Left lung (tissue), 10 donors: ENCODE results near the gene CETP. TPM values are rescaled to one million over a fixed set of nuclear protein-coding genes. Genes with fewer than 3 reads are reported as not detected.
"Not testable (repeated sequence)": the region's sequence is repeated elsewhere in the genome, so short reads cannot be mapped to it uniquely, and the experiment has no call there.

Experiments
- ATAC-seq: fragments of 200-7000 bp; cut with Tn5 transposase; one replicate; pipeline ENCODE4 v1.9.1; 2020; ENCODE audit warnings: moderate library complexity
- DNase-seq, 4 donors: peaks; one replicate each; pipeline ENCODE4 v3.0.0-alpha.2; 2013 to 2020
- H3K27ac ChIP-seq, 2 donors: fragments of 200-600 bp; sonication (generic) in 1 of 2; one replicate each; pipeline versions ENCODE4 v1.5.0 to v1.8.0; 2020 to 2021
- H3K27me3 ChIP-seq, 2 donors: fragments of 200-600 bp; sonication (generic) in 1 of 2; one replicate each; pipeline versions ENCODE4 v1.5.0 to v1.8.0; 2020 to 2021
- H3K36me3 ChIP-seq, 2 donors: fragments of 200-600 bp; sonication (generic) in 1 of 2; one replicate each; pipeline versions ENCODE4 v1.5.0 to v1.8.0; 2020 to 2021
- H3K4me1 ChIP-seq, 2 donors: fragments of 200-600 bp; one replicate each; pipeline ENCODE4 v1.8.0; 2021
- H3K4me3 ChIP-seq, 2 donors: fragments of 200-600 bp; sonication (generic) in 1 of 2; one replicate each; pipeline versions ENCODE4 v1.5.0 to v1.8.0; 2020 to 2021; ENCODE audit warnings: mild to moderate bottlenecking in 1 of 2
- H3K9me3 ChIP-seq, 2 donors: fragments of 200-600 bp; sonication (generic) in 1 of 2; one replicate each; pipeline versions ENCODE4 v1.5.0 to v1.8.0; 2020 to 2021
- intact Hi-C, 2 donors: fragments of 100-400 bp; cut with DNase I; formaldehyde crosslinking; loops; one replicate each; pipeline versions ENCODE4 v1.11.2 to v1.14.2; 2022
- polyA plus RNA-seq, 6 donors: library from polyadenylated mRNA; unstranded; fragments of 120-200 nt; gene quantifications; one replicate each; pipeline ENCODE4 v1.2.1, GENCODE V29; 2013; ENCODE audit not compliant: insufficient read length in 6 of 6
- total RNA-seq, 2 donors: library from RNA; stranded (reverse); fragmentation: NEBNext Ultra II Directional; extraction: Animal tissue kit (Norgen Biotek cat#: 25700); gene quantifications; one replicate each; pipeline ENCODE4 v1.2.1, GENCODE V29; 2021
- TF ChIP-seq, protein P1 (sequence below), 2 donors: fragments of 200-600 bp; sonication (generic) in 1 of 2; IDR thresholded peaks; one replicate each; pipeline versions ENCODE4 v1.5.0 to v1.8.0; 2021; ENCODE audit warnings: antibody characterized with exemption in 2 of 2
- donor health status: DM: no; HTN: yes; CAD: no.
- donor health status: DM: no; HTN: no; CAD: no.

Gene CETP
- total and polyA plus RNA-seq, 8 donors = 0.58 to 15.2 (median 12.8) TPM

DNA sequence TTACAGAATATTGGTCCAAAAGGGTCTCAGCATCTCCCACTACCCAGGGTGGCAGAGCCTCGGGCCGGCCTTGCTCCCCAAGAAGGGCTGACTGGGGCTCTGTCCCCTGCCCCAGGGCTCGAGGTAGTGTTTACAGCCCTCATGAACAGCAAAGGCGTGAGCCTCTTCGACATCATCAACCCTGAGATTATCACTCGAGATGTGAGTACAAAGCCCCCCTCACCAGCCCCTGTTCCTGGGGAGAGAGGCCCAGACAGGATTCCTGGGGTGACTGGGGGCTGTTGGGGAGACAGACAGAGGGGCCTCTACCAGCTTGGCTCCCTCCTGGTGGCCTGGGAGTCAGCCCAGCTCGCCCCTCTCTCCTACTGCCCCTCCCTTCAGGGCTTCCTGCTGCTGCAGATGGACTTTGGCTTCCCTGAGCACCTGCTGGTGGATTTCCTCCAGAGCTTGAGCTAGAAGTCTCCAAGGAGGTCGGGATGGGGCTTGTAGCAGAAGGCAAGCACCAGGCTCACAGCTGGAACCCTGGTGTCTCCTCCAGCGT, 21.5 kb downstream of the CETP start:
- TF ChIP-seq, protein P1, sequence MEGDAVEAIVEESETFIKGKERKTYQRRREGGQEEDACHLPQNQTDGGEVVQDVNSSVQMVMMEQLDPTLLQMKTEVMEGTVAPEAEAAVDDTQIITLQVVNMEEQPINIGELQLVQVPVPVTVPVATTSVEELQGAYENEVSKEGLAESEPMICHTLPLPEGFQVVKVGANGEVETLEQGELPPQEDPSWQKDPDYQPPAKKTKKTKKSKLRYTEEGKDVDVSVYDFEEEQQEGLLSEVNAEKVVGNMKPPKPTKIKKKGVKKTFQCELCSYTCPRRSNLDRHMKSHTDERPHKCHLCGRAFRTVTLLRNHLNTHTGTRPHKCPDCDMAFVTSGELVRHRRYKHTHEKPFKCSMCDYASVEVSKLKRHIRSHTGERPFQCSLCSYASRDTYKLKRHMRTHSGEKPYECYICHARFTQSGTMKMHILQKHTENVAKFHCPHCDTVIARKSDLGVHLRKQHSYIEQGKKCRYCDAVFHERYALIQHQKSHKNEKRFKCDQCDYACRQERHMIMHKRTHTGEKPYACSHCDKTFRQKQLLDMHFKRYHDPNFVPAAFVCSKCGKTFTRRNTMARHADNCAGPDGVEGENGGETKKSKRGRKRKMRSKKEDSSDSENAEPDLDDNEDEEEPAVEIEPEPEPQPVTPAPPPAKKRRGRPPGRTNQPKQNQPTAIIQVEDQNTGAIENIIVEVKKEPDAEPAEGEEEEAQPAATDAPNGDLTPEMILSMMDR (IDR thresholded peaks at IDR 0.05) = no peak
- ATAC-seq = no peak
- H3K36me3 ChIP-seq = peaks cover 0 to 9% of the 10 kb centered on the region in 2 donors
- H3K27me3 ChIP-seq = no peaks in the 10 kb centered on the region
- no peak overlapping the region for H3K27ac ChIP-seq
- H3K4me3 ChIP-seq = no peak overlapping the region
- peaks cover 9 to 67% of the 10 kb centered on the region in 2 donors for H3K4me1 ChIP-seq
- no peaks in the 10 kb centered on the region for H3K9me3 ChIP-seq
- no peak for DNase-seq
- intact Hi-C loops = no loop called here

DNA sequence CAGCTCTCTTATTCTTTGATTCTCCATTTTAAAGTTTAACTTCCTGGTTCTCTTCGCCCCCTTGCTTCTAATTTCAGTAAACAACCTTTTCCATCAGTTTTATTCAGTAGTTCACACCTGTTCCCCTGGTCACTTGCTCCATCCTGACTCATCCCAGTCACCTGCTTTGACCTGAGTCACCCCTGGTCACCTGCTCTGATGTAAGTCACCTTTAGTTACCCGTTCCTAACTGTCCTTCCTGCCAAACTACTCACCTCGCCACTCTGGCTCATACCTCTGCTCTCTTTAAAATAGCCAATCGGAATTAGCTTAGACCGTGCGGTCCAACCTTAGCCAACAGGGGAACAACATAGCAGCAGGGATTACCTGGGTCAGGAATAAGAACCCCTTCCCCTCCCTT, 22.9 kb downstream of the CETP start:
- Histone ChIP-seq H3K4me1 (peaks cover 14 to 61% of the 10 kb centered on the region in 2 donors), H3K27ac (peak overlapping the region in 1 of 2 donors; percentile 45), H3K36me3 (peaks cover 0 to 9% of the 10 kb centered on the region in 2 donors), H3K9me3 (no peaks in the 10 kb centered on the region), H3K4me3 (no peak overlapping the region), H3K27me3 (no peaks in the 10 kb centered on the region)
- TF ChIP-seq, protein P1 (IDR thresholded peaks at IDR 0.05) = no peak
- intact Hi-C loops = no loop called here
- ATAC-seq (no peak), DNase-seq (no peak)

DNA sequence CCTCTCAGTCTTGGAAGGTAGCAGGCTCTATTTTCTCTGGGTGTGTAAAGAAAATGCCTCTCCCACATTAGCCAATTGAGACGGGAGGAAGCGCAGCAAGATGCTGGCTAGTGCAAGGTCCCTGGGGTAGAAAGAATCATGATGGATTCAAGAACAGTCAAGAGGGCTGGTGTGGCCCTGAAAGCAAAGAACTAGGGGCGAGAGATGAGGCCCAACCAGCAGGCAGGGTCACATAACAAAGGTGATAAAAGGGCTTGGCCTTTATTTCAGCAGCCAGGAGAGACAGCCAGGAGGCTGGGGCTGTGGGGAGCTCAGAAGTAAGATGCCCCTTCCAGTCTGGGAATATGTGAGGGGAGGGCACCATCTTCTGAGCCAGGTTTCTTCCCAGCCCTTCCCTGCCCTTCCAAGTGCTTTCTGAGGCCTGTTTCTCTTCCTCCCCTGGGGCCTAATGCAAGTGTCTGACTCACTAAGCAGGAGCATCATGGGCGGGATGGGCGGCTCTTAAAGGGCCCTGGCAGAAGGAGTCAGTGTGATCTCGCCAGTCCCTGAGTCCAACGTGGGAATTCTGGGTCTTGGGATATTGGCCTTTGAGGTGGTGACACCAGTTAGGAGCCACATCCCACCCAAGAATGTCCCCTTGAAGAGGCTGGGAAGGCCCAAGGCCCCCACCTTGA, 23.7 kb downstream of the CETP start:
- TF ChIP-seq, protein P1 (IDR thresholded peaks at IDR 0.05) = no peak
- H3K9me3 ChIP-seq = no peaks in the 10 kb centered on the region
- DNase-seq (peak in 2 of 4 donors; percentile 71 to 84), ATAC-seq (peak; percentile 45)
- H3K36me3 ChIP-seq = peaks cover 0 to 9% of the 10 kb centered on the region in 2 donors
- H3K27ac ChIP-seq = peak overlapping the region; percentile 30 to 45
- peaks cover 21 to 61% of the 10 kb centered on the region in 2 donors for H3K4me1 ChIP-seq
- no peaks in the 10 kb centered on the region for H3K27me3 ChIP-seq
- intact Hi-C loops = no loop called here
- no peak overlapping the region for H3K4me3 ChIP-seq

DNA sequence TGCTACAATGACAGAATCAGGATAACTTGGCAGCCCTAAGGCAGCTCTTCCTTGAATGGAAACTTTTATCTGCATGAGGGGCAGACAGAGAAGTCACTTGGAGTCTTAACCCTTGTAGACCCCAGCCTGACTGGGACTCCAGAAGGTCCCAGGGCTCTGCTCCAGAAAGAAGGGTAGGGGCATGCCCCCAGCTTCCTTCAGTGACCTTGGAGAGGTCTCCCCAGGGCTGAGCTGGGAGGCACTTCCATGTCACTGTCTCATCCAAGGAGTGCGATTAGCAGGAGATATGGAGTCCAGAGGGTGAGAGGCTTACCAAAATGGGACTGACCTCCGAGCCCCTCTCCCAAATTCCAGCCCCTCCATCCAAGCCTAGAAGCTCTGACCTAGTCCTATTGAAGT, 24.2 kb downstream of the CETP start:
- Histone ChIP-seq H3K36me3 (peaks cover 0 to 9% of the 10 kb centered on the region in 2 donors), H3K4me3 (no peak overlapping the region), H3K27me3 (no peaks in the 10 kb centered on the region), H3K27ac (peak overlapping the region in 1 of 2 donors; percentile 45), H3K4me1 (peaks cover 26 to 66% of the 10 kb centered on the region in 2 donors), H3K9me3 (no peaks in the 10 kb centered on the region)
- no peak for DNase-seq
- intact Hi-C loops = no loop called here
- ATAC-seq = no peak
- TF ChIP-seq, protein P1 (IDR thresholded peaks at IDR 0.05) = no peak

DNA sequence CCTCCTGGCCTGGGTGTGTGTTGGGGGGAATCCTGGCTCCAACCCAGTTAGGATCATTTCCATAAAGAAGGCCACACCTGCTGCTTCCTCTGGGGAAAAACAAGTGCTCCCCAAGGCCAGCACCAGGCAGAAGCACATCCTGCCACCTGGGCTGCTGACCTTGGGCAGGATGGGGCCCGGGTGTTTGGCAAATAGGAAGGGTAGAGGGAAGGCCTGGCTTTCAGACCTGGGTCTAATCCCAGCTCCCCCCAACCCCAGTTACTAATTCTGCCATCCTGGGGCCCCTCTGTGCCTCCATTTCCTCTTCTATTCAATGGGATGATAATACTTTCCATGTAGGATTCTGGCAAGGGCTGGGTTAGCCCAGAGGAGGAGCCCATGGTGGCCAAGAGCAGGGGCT, 24.6 kb downstream of the CETP start:
- Histone ChIP-seq H3K27ac (peak overlapping the region in 1 of 2 donors; percentile 45), H3K4me3 (no peak overlapping the region), H3K36me3 (peaks cover 0 to 9% of the 10 kb centered on the region in 2 donors), H3K4me1 (peaks cover 27 to 70% of the 10 kb centered on the region in 2 donors), H3K27me3 (no peaks in the 10 kb centered on the region), H3K9me3 (no peaks in the 10 kb centered on the region)
- DNase-seq (no peak), ATAC-seq (no peak)
- TF ChIP-seq, protein P1 (IDR thresholded peaks at IDR 0.05) = no peak
- intact Hi-C loops = no loop called here

DNA sequence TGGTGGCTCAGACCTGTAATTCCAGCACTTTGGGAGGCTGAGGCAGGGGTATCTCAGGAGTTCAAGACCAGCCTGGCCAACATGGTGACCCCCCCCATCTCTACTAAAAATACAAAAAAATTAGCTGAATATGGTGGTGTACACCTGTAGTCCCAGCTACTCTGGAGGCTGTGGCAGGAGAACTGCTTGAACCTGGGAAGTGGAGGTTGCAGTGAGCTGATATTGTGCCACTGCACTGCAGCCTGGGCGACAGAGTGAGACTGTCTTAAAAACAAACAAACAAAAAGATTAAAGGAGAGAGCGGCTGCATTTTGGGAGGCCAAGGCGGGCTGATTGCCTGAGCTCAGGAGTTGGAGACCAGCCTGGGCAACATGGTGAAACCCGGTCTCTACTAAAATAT, 25.2 kb downstream of the CETP start:
- H3K4me1 ChIP-seq = peaks cover 27 to 76% of the 10 kb centered on the region in 2 donors
- peak overlapping the region in 1 of 2 donors; percentile 45 for H3K27ac ChIP-seq
- H3K36me3 ChIP-seq, intact Hi-C loops, H3K27me3 ChIP-seq, H3K4me3 ChIP-seq, H3K9me3 ChIP-seq, ATAC-seq, DNase-seq: not testable (repeated sequence)
